WTC11 (cell line): ENCODE results near the gene SMARCAD1. TPM values are rescaled to one million over a fixed set of nuclear protein-coding genes. Genes with fewer than 3 reads are reported as not detected.
A peak's percentile ranks its signal among the peaks of the same experiment; 100 is the strongest.

Source experiments
- ATAC-seq: fragments of 200-7000 bp; cut with Tn5 transposase; 2 replicates; pipeline ENCODE4 v1.10.0; 2021; ENCODE audit warnings: mild to moderate bottlenecking, moderate library complexity
- CTCF ChIA-PET: fragments of 300-600 bp; sonication (Branson Sonifier 250); formaldehyde crosslinking; loops from one replicate; lab custom pipeline; 2021; ENCODE audit warnings: antibody characterized with exemption; lab: Charles Lee
- POLR2A ChIA-PET: fragments of 350-600 bp; sonication (Branson Sonifier 250); formaldehyde crosslinking; loops from one replicate; lab custom pipeline; 2021; ENCODE audit warnings: antibody characterized with exemption; lab: Charles Lee
- DNase-seq: peaks from one replicate; pipeline ENCODE4 v3.0.0; 2021; ENCODE audit warnings: low spot score
- H3K27ac Mint-ChIP-seq: 2 replicates; pipeline ENCODE4 v1.8.0; 2021; ENCODE audit warnings: mixed read lengths
- H3K27me3 Mint-ChIP-seq: 2 replicates; pipeline ENCODE4 v1.8.0; 2021; ENCODE audit warnings: low read depth, mild to moderate bottlenecking, moderate library complexity, mixed read lengths
- H3K36me3 Mint-ChIP-seq: 2 replicates; pipeline ENCODE4 v1.8.0; 2021; ENCODE audit warnings: mixed read lengths
- H3K4me1 Mint-ChIP-seq: 2 replicates; pipeline ENCODE4 v1.8.0; 2022; ENCODE audit warnings: mixed read lengths
- H3K4me3 Mint-ChIP-seq: 2 replicates; pipeline ENCODE4 v1.8.0; 2021; ENCODE audit warnings: mild to moderate bottlenecking, moderate library complexity, mixed read lengths
- H3K9me3 Mint-ChIP-seq: 2 replicates; pipeline ENCODE4 v1.8.0; 2021; ENCODE audit warnings: mixed read lengths
- ATF1 ChIP-seq: sonication (generic); formaldehyde crosslinking; IDR thresholded peaks from 2 replicates; pipeline ENCODE4 v1.8.1; 2023; ENCODE audit warnings: mild to moderate bottlenecking, moderate library complexity, missing genetic modification reagents
- CREM ChIP-seq: sonication (generic); formaldehyde crosslinking; IDR thresholded peaks from 2 replicates; pipeline ENCODE4 v1.8.1; 2022; ENCODE audit warnings: mild to moderate bottlenecking, missing genetic modification reagents, moderate library complexity
- EMX1 ChIP-seq: fragments of 250-450 bp; sonication (Bioruptor Pico); IDR thresholded peaks from 2 replicates; pipeline ENCODE4 v1.8.0; 2021; ENCODE audit warnings: mild to moderate bottlenecking
- JUN ChIP-seq: sonication (generic); formaldehyde crosslinking; IDR thresholded peaks from 2 replicates; pipeline ENCODE4 v1.8.0; 2023; ENCODE audit warnings: mild to moderate bottlenecking, missing genetic modification reagents
- KAT7 ChIP-seq: sonication (generic); formaldehyde crosslinking; IDR thresholded peaks from 2 replicates; pipeline ENCODE4 v1.8.1; 2023; ENCODE audit warnings: missing genetic modification reagents, mild to moderate bottlenecking, borderline replicate concordance
- NFE2L1 ChIP-seq: sonication (generic); formaldehyde crosslinking; IDR thresholded peaks from 2 replicates; pipeline ENCODE4 v1.8.1; 2023; ENCODE audit warnings: missing genetic modification reagents
- NFYB ChIP-seq: sonication (generic); formaldehyde crosslinking; conservative IDR thresholded peaks from 2 replicates; pipeline ENCODE4 v1.8.0; 2022; ENCODE audit warnings: low read depth, missing genetic modification reagents
- RELA ChIP-seq: sonication (generic); formaldehyde crosslinking; IDR thresholded peaks from 2 replicates; pipeline ENCODE4 v1.8.1; 2022; ENCODE audit warnings: missing genetic modification reagents, mild to moderate bottlenecking, borderline replicate concordance
- RORB ChIP-seq: fragments of 250-450 bp; sonication (Bioruptor Pico); IDR thresholded peaks from 2 replicates; pipeline ENCODE4 v1.9.0; 2021; ENCODE audit warnings: mild to moderate bottlenecking
- SOX15 ChIP-seq: fragments of 250-450 bp; sonication (Bioruptor Pico); IDR thresholded peaks from 2 replicates; pipeline ENCODE4 v1.9.0; 2021; ENCODE audit warnings: mild to moderate bottlenecking
- SP1 ChIP-seq: sonication (generic); formaldehyde crosslinking; conservative IDR thresholded peaks from 2 replicates; pipeline ENCODE4 v1.8.1; 2022; ENCODE audit warnings: missing genetic modification reagents
- ZNF396 ChIP-seq: fragments of 250-450 bp; sonication (Bioruptor Pico); IDR thresholded peaks from 2 replicates; pipeline ENCODE4 v1.8.0; 2021; ENCODE audit warnings: mild to moderate bottlenecking, moderate library complexity, borderline replicate concordance
- total RNA-seq: library from RNA; stranded (reverse); gene quantifications from 3 replicates; pipeline ENCODE4 v1.2.3, GENCODE V29; 2021
- TF ChIP-seq, protein P1 (sequence below): fragments of 250-450 bp; sonication (Bioruptor Pico); IDR thresholded peaks from 2 replicates; pipeline ENCODE4 v1.9.0; 2021; ENCODE audit warnings: mild to moderate bottlenecking, borderline replicate concordance
- TF ChIP-seq, protein P2 (sequence below): sonication (generic); formaldehyde crosslinking; IDR thresholded peaks from 2 replicates; pipeline ENCODE4 v1.8.0; 2022; ENCODE audit warnings: missing genetic modification reagents
- TF ChIP-seq, protein P3 (sequence below): sonication (generic); formaldehyde crosslinking; IDR thresholded peaks from 2 replicates; pipeline ENCODE4 v1.8.1; 2023; ENCODE audit warnings: mild to moderate bottlenecking, missing genetic modification reagents
- TF ChIP-seq, protein P4 (sequence below): sonication (generic); formaldehyde crosslinking; IDR thresholded peaks from 2 replicates; pipeline ENCODE4 v1.8.1; 2022; ENCODE audit warnings: low read depth, missing genetic modification reagents, borderline replicate concordance
- TF ChIP-seq, protein P5 (sequence below): fragments of 250-450 bp; sonication (Bioruptor Pico); IDR thresholded peaks from 2 replicates; pipeline ENCODE4 v1.9.0; 2021; ENCODE audit warnings: mild to moderate bottlenecking
- TF ChIP-seq, protein P6 (sequence below): sonication (generic); formaldehyde crosslinking; IDR thresholded peaks from 2 replicates; pipeline ENCODE4 v1.8.0; 2023; ENCODE audit warnings: missing genetic modification reagents, mild to moderate bottlenecking, borderline replicate concordance

The SMARCAD1 gene
- total RNA-seq, 1 experiment from 2014 or later, result 48.9 TPM

DNA sequence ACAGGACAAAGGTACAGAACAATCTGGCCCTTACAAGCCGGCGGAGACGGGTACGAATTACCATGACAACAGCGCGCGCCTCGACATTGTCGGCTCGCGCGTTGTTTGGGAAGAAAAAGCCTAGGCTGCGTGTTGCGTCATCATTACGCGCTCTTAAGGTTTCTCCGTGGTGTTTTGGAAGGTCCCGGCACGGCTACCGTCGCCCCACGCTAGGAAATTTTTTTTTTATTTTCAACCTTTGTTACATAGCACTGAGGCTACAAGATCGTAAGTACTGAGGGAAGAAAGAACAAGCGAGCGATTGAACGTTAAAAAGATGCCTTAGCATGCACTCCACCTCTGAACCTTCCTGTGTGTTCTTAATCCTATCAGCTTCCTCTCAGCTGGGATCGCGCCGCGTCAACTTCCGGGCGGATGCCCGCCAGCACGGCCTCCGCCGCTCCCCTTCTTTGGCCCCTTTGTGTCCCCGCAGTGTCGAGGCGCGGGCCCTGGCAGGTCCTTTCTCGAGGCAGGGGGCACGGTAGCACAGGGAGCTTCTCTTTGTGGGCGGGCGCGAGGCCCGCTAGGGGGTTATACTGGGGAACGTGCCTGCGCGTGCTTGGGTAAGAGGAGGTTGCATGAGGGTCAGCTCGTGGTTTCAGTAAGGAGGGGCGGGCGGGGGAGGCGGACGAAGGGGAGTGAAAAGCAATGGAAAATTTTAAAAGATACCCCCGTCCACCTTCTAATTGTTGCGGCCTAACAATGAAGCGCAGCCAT lies at the start of gene SMARCAD1 (continued):
- TF ChIP-seq, protein P1, sequence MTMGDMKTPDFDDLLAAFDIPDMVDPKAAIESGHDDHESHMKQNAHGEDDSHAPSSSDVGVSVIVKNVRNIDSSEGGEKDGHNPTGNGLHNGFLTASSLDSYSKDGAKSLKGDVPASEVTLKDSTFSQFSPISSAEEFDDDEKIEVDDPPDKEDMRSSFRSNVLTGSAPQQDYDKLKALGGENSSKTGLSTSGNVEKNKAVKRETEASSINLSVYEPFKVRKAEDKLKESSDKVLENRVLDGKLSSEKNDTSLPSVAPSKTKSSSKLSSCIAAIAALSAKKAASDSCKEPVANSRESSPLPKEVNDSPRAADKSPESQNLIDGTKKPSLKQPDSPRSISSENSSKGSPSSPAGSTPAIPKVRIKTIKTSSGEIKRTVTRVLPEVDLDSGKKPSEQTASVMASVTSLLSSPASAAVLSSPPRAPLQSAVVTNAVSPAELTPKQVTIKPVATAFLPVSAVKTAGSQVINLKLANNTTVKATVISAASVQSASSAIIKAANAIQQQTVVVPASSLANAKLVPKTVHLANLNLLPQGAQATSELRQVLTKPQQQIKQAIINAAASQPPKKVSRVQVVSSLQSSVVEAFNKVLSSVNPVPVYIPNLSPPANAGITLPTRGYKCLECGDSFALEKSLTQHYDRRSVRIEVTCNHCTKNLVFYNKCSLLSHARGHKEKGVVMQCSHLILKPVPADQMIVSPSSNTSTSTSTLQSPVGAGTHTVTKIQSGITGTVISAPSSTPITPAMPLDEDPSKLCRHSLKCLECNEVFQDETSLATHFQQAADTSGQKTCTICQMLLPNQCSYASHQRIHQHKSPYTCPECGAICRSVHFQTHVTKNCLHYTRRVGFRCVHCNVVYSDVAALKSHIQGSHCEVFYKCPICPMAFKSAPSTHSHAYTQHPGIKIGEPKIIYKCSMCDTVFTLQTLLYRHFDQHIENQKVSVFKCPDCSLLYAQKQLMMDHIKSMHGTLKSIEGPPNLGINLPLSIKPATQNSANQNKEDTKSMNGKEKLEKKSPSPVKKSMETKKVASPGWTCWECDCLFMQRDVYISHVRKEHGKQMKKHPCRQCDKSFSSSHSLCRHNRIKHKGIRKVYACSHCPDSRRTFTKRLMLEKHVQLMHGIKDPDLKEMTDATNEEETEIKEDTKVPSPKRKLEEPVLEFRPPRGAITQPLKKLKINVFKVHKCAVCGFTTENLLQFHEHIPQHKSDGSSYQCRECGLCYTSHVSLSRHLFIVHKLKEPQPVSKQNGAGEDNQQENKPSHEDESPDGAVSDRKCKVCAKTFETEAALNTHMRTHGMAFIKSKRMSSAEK, result 0 out of 2 replicates have a peak, but pooled peaks have one; percentile 44
- TF ChIP-seq RORB (CRISPR knock-in tag) (no peak), RELA (CRISPR knock-in tag) (no peak), SOX15 (CRISPR knock-in tag) (no peak), NFYB (no peak), EMX1 (CRISPR knock-in tag) (no peak), CREM (CRISPR knock-in tag) (peak; percentile 94), NFE2L1 (no peak), JUN (CRISPR knock-in tag) (0 out of 2 replicates have a peak, but pooled peaks have one; percentile 29), ATF1 (CRISPR knock-in tag) (no peak), SP1 (CRISPR knock-in tag) (peak; percentile 64), KAT7 (CRISPR knock-in tag) (no peak)
- TF ChIP-seq, protein P2, sequence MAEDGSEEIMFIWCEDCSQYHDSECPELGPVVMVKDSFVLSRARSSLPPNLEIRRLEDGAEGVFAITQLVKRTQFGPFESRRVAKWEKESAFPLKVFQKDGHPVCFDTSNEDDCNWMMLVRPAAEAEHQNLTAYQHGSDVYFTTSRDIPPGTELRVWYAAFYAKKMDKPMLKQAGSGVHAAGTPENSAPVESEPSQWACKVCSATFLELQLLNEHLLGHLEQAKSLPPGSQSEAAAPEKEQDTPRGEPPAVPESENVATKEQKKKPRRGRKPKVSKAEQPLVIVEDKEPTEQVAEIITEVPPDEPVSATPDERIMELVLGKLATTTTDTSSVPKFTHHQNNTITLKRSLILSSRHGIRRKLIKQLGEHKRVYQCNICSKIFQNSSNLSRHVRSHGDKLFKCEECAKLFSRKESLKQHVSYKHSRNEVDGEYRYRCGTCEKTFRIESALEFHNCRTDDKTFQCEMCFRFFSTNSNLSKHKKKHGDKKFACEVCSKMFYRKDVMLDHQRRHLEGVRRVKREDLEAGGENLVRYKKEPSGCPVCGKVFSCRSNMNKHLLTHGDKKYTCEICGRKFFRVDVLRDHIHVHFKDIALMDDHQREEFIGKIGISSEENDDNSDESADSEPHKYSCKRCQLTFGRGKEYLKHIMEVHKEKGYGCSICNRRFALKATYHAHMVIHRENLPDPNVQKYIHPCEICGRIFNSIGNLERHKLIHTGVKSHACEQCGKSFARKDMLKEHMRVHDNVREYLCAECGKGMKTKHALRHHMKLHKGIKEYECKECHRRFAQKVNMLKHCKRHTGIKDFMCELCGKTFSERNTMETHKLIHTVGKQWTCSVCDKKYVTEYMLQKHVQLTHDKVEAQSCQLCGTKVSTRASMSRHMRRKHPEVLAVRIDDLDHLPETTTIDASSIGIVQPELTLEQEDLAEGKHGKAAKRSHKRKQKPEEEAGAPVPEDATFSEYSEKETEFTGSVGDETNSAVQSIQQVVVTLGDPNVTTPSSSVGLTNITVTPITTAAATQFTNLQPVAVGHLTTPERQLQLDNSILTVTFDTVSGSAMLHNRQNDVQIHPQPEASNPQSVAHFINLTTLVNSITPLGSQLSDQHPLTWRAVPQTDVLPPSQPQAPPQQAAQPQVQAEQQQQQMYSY (CRISPR knock-in tag), result no peak
- TF ChIP-seq, protein P3, sequence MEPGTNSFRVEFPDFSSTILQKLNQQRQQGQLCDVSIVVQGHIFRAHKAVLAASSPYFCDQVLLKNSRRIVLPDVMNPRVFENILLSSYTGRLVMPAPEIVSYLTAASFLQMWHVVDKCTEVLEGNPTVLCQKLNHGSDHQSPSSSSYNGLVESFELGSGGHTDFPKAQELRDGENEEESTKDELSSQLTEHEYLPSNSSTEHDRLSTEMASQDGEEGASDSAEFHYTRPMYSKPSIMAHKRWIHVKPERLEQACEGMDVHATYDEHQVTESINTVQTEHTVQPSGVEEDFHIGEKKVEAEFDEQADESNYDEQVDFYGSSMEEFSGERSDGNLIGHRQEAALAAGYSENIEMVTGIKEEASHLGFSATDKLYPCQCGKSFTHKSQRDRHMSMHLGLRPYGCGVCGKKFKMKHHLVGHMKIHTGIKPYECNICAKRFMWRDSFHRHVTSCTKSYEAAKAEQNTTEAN, result 0 out of 2 replicates have a peak, but pooled peaks have one; percentile 55

DNA sequence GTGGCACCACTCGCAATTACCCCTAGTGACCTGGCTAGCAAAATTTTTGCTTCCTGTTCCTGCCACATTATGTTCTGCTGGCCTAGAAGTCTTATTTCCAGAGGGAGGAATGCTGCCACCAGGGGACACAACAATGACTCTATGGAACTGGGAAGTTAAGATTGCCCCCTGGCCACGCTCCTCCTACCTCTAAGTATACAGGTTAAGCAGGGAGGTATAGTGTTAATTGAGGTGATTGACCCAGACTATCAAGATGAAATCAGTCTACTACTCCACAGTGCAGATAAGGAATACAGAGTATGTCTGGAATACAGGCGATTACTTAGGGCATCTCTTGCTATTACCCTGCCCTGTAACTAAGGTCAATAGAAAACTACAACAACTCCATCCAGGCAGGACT lies 48.8 kb upstream of the SMARCAD1 start:
- H3K9me3 Mint-ChIP-seq, result peaks cover 23% of the 10 kb centered on the region
- TF ChIP-seq, protein P3, result no peak
- TF ChIP-seq, protein P4, sequence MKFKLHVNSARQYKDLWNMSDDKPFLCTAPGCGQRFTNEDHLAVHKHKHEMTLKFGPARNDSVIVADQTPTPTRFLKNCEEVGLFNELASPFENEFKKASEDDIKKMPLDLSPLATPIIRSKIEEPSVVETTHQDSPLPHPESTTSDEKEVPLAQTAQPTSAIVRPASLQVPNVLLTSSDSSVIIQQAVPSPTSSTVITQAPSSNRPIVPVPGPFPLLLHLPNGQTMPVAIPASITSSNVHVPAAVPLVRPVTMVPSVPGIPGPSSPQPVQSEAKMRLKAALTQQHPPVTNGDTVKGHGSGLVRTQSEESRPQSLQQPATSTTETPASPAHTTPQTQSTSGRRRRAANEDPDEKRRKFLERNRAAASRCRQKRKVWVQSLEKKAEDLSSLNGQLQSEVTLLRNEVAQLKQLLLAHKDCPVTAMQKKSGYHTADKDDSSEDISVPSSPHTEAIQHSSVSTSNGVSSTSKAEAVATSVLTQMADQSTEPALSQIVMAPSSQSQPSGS, result no peak
- TF ChIP-seq, protein P5, sequence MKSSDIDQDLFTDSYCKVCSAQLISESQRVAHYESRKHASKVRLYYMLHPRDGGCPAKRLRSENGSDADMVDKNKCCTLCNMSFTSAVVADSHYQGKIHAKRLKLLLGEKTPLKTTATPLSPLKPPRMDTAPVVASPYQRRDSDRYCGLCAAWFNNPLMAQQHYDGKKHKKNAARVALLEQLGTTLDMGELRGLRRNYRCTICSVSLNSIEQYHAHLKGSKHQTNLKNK (CRISPR knock-in tag), result no peak
- TF ChIP-seq, protein P6, sequence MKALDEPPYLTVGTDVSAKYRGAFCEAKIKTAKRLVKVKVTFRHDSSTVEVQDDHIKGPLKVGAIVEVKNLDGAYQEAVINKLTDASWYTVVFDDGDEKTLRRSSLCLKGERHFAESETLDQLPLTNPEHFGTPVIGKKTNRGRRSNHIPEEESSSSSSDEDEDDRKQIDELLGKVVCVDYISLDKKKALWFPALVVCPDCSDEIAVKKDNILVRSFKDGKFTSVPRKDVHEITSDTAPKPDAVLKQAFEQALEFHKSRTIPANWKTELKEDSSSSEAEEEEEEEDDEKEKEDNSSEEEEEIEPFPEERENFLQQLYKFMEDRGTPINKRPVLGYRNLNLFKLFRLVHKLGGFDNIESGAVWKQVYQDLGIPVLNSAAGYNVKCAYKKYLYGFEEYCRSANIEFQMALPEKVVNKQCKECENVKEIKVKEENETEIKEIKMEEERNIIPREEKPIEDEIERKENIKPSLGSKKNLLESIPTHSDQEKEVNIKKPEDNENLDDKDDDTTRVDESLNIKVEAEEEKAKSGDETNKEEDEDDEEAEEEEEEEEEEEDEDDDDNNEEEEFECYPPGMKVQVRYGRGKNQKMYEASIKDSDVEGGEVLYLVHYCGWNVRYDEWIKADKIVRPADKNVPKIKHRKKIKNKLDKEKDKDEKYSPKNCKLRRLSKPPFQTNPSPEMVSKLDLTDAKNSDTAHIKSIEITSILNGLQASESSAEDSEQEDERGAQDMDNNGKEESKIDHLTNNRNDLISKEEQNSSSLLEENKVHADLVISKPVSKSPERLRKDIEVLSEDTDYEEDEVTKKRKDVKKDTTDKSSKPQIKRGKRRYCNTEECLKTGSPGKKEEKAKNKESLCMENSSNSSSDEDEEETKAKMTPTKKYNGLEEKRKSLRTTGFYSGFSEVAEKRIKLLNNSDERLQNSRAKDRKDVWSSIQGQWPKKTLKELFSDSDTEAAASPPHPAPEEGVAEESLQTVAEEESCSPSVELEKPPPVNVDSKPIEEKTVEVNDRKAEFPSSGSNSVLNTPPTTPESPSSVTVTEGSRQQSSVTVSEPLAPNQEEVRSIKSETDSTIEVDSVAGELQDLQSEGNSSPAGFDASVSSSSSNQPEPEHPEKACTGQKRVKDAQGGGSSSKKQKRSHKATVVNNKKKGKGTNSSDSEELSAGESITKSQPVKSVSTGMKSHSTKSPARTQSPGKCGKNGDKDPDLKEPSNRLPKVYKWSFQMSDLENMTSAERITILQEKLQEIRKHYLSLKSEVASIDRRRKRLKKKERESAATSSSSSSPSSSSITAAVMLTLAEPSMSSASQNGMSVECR, result no peak
- TF ChIP-seq ZNF396 (CRISPR knock-in tag), result no peak

More for the DNA sequence above, 48.8 kb upstream of the SMARCAD1 start:
- CTCF ChIA-PET, result no interaction called here
- H3K27ac Mint-ChIP-seq, result 0 out of 2 replicates have a peak overlapping the region, but pooled peaks have one; percentile 11
- ATAC-seq, result peak; percentile 66; the same call in 1 of the 2 replicates
- no peak for DNase-seq
- peaks cover 5% of the 10 kb centered on the region for H3K36me3 Mint-ChIP-seq
- POLR2A ChIA-PET, result no interaction called here
- no peak overlapping the region for H3K4me3 Mint-ChIP-seq
- peaks cover 18% of the 10 kb centered on the region for H3K4me1 Mint-ChIP-seq
- peaks cover 4% of the 10 kb centered on the region; the same call in 1 of the 2 replicates for H3K27me3 Mint-ChIP-seq
